ENCODE measurements around the gene ADH4. TPM values are rescaled to one million over a fixed set of nuclear protein-coding genes. Genes with fewer than 3 reads are reported as not detected.

The ADH4 gene
- polyA plus RNA-seq, 1 of the 3 experiments (the other 2 are of a cell fraction) = not detected

- H3K79me2 ChIP-seq (ENCODE audit: insufficient read depth) = no peaks in the 10 kb centered on the region
- no peaks in the 10 kb centered on the region for H3F3A ChIP-seq (replicated peaks; ENCODE audit: insufficient read depth)
- no peaks in the 10 kb centered on the region for H3K27me3 ChIP-seq (ENCODE audit: insufficient read depth)
- H3K27ac ChIP-seq (ENCODE audit: low read depth in 2 of 2, low read length in 1 of 2) = no peak overlapping the region
- no peaks in the 10 kb centered on the region for H3K9me2 ChIP-seq
- no peaks in the 10 kb centered on the region for H4K20me1 ChIP-seq (ENCODE audit: insufficient read depth)
- no peak overlapping the region for H3K9ac ChIP-seq
- H3K9me3 ChIP-seq = no peaks in the 10 kb centered on the region
- H3K4me2 ChIP-seq = no peak overlapping the region
- ChIA-PET CTCF (interaction anchor here (0.9 kb wide), 1 partner anchor 14 kb away, joined by 3 read pairs; no protein-coding TSS in a partner anchor), POLR2A (no interaction called here)
- no peak overlapping the region for H3K4me3 ChIP-seq (ENCODE audit: low read depth in 2 of 2, low read length in 1 of 2)
- no peaks in the 10 kb centered on the region for H3K4me1 ChIP-seq (ENCODE audit: control insufficient read depth in 1 of 2, insufficient read depth in 2 of 2, low read depth in 1 of 2, low read length in 1 of 2)
- H3K36me3 ChIP-seq (replicated peaks in 1 of 2; ENCODE audit: control insufficient read depth in 1 of 2, insufficient read depth in 2 of 2, low read length in 1 of 2) = no peaks in the 10 kb centered on the region
- DNase-seq = no peak
- H2AFZ ChIP-seq (ENCODE audit: low read depth) = no peak overlapping the region
- TF ChIP-seq, protein P1, sequence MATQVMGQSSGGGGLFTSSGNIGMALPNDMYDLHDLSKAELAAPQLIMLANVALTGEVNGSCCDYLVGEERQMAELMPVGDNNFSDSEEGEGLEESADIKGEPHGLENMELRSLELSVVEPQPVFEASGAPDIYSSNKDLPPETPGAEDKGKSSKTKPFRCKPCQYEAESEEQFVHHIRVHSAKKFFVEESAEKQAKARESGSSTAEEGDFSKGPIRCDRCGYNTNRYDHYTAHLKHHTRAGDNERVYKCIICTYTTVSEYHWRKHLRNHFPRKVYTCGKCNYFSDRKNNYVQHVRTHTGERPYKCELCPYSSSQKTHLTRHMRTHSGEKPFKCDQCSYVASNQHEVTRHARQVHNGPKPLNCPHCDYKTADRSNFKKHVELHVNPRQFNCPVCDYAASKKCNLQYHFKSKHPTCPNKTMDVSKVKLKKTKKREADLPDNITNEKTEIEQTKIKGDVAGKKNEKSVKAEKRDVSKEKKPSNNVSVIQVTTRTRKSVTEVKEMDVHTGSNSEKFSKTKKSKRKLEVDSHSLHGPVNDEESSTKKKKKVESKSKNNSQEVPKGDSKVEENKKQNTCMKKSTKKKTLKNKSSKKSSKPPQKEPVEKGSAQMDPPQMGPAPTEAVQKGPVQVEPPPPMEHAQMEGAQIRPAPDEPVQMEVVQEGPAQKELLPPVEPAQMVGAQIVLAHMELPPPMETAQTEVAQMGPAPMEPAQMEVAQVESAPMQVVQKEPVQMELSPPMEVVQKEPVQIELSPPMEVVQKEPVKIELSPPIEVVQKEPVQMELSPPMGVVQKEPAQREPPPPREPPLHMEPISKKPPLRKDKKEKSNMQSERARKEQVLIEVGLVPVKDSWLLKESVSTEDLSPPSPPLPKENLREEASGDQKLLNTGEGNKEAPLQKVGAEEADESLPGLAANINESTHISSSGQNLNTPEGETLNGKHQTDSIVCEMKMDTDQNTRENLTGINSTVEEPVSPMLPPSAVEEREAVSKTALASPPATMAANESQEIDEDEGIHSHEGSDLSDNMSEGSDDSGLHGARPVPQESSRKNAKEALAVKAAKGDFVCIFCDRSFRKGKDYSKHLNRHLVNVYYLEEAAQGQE (IDR thresholded peaks at IDR 0.05; ENCODE audit: low read depth, low read length) = no peak
- TF ChIP-seq JUND (IDR thresholded peaks at IDR 0.05) = no peak
- TF ChIP-seq, protein P2, sequence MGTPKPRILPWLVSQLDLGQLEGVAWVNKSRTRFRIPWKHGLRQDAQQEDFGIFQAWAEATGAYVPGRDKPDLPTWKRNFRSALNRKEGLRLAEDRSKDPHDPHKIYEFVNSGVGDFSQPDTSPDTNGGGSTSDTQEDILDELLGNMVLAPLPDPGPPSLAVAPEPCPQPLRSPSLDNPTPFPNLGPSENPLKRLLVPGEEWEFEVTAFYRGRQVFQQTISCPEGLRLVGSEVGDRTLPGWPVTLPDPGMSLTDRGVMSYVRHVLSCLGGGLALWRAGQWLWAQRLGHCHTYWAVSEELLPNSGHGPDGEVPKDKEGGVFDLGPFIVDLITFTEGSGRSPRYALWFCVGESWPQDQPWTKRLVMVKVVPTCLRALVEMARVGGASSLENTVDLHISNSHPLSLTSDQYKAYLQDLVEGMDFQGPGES (IDR thresholded peaks at IDR 0.05; ENCODE audit: low read depth, low read length) = no peak
- TF ChIP-seq SIN3A (IDR thresholded peaks at IDR 0.05; ENCODE audit: borderline replicate concordance, low read depth, low read length) = no peak
- no peak for TF ChIP-seq PBX3 (IDR thresholded peaks at IDR 0.05)
- TF ChIP-seq CHD2 (IDR thresholded peaks at IDR 0.05; ENCODE audit: low read length, partially characterized antibody) = no peak
- TF ChIP-seq FOXM1 (IDR thresholded peaks at IDR 0.05; ENCODE audit: low read depth) = no peak
- no peak for TF ChIP-seq FOXJ3 (CRISPR knock-in tag; IDR thresholded peaks at IDR 0.05)
- TF ChIP-seq, protein P3, sequence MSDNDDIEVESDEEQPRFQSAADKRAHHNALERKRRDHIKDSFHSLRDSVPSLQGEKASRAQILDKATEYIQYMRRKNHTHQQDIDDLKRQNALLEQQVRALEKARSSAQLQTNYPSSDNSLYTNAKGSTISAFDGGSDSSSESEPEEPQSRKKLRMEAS (IDR thresholded peaks at IDR 0.05; ENCODE audit: low read depth) = no peak
- no peak for TF ChIP-seq RAD21 (IDR thresholded peaks at IDR 0.05; ENCODE audit: low read length)
- TF ChIP-seq ELF1 (IDR thresholded peaks at IDR 0.05) = no peak
- no peak for TF ChIP-seq MXI1 (IDR thresholded peaks at IDR 0.05; ENCODE audit: low read depth, low read length)
- TF ChIP-seq RFX5 (IDR thresholded peaks at IDR 0.05; ENCODE audit: low read length) = no peak
- no peak for TF ChIP-seq EP300 (IDR thresholded peaks at IDR 0.05; ENCODE audit: borderline replicate concordance in 1 of 2, low read depth in 1 of 2, low read length in 1 of 2)
- TF ChIP-seq TAF1 (IDR thresholded peaks at IDR 0.05; ENCODE audit: borderline replicate concordance, low read depth, low read length) = no peak
- TF ChIP-seq USF2 (IDR thresholded peaks at IDR 0.05; ENCODE audit: borderline replicate concordance, low read depth, low read length) = no peak
- 0% methylated on average over 1 of the region's 1 CpG for WGBS (ENCODE audit: low lambda C conversion rate)
Measured at GRCh38 chr4:99151995-99152394, 7.9 kb upstream of the ADH4 start.
